Coronary artery (tissue), 2 donors: Measurements from ENCODE around the gene GJD3.

Experiments
- DNase-seq: peaks from one replicate; pipeline ENCODE4 v3.0.0-alpha.2; 2017; ENCODE audit warnings: low spot score
- H3K27ac ChIP-seq, 2 donors: fragments of 200-600 bp; sonication (generic); one replicate each; pipeline ENCODE4 v1.5.1; 2016 to 2019
- H3K4me3 ChIP-seq: fragments of 200-600 bp; sonication (generic); 2 replicates; pipeline ENCODE4 v1.5.1; 2016; ENCODE audit warnings: mild to moderate bottlenecking, moderate library complexity
- TF ChIP-seq, protein P1 (sequence below): fragments of 200-600 bp; sonication (generic); IDR thresholded peaks from one replicate; pipeline ENCODE4 v1.5.1; 2019; ENCODE audit warnings: antibody characterized with exemption

Gene GJD3

DNA sequence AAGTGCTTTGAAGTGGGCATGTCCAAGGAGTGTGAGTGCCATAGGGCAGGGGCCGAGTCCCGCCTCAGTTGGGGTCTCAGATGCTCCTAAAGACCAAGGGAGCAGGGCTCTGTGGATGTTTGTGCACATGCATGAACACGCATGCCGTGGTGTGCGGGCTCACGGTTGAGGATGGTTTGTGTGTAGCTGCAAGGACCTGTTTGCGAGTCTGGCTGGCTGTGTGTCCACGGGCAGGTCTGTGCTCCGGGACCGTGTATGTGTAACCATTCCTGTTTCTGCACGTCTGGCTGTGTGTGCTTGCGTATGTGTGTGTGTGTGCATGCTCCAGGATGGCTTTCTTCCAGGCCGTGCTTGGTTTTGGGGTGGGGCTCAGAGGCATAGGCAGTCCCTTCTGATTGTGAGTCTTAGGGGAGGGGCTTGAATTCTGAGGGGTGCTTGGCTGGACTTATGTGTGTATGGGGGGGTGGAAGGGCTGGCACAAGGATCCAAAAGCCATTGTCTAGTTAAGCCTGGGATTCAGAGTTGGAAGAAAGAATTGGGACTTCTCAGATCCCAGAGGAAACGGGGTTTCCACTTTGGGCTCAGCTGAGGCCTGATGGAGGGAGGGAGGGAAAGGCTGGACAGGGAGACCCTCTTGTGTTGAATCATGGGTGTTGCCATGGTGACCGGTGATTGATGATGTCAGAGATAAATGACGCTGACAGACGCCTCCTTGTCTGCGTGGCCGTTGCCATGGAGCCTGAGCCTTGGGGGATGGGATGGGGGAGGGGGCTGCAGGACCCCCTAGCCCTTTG lies 14.4 kb downstream of the GJD3 start:
- peak overlapping the region in 1 of 2 donors; percentile 97 for H3K27ac ChIP-seq
- H3K4me3 ChIP-seq: peak overlapping the region; percentile 32
- TF ChIP-seq, protein P1, sequence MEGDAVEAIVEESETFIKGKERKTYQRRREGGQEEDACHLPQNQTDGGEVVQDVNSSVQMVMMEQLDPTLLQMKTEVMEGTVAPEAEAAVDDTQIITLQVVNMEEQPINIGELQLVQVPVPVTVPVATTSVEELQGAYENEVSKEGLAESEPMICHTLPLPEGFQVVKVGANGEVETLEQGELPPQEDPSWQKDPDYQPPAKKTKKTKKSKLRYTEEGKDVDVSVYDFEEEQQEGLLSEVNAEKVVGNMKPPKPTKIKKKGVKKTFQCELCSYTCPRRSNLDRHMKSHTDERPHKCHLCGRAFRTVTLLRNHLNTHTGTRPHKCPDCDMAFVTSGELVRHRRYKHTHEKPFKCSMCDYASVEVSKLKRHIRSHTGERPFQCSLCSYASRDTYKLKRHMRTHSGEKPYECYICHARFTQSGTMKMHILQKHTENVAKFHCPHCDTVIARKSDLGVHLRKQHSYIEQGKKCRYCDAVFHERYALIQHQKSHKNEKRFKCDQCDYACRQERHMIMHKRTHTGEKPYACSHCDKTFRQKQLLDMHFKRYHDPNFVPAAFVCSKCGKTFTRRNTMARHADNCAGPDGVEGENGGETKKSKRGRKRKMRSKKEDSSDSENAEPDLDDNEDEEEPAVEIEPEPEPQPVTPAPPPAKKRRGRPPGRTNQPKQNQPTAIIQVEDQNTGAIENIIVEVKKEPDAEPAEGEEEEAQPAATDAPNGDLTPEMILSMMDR: no peak
- DNase-seq: peak; percentile 78

DNA sequence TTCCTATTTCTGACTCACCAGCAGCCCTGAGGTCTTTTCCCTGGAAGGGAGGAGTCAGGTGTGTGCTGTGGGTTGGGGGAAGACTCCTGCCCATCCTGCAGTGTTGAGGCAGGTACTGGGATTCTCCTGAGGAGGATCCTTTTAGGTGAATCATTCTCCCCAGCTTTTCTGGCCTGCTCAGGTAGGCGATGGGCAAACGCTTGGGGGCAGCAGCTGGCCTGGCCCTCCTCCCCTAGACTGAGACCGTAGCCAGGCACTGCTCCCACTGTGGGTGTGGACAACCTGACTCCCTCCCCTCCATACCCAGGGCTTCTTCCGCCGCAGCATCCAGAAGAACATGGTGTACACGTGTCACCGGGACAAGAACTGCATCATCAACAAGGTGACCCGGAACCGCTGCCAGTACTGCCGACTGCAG lies 15.1 kb downstream of the GJD3 start:
- H3K4me3 ChIP-seq: peak overlapping the region; percentile 32
- TF ChIP-seq, protein P1: no peak
- no peak for DNase-seq
- peak overlapping the region in 1 of 2 donors; percentile 97 for H3K27ac ChIP-seq

DNA sequence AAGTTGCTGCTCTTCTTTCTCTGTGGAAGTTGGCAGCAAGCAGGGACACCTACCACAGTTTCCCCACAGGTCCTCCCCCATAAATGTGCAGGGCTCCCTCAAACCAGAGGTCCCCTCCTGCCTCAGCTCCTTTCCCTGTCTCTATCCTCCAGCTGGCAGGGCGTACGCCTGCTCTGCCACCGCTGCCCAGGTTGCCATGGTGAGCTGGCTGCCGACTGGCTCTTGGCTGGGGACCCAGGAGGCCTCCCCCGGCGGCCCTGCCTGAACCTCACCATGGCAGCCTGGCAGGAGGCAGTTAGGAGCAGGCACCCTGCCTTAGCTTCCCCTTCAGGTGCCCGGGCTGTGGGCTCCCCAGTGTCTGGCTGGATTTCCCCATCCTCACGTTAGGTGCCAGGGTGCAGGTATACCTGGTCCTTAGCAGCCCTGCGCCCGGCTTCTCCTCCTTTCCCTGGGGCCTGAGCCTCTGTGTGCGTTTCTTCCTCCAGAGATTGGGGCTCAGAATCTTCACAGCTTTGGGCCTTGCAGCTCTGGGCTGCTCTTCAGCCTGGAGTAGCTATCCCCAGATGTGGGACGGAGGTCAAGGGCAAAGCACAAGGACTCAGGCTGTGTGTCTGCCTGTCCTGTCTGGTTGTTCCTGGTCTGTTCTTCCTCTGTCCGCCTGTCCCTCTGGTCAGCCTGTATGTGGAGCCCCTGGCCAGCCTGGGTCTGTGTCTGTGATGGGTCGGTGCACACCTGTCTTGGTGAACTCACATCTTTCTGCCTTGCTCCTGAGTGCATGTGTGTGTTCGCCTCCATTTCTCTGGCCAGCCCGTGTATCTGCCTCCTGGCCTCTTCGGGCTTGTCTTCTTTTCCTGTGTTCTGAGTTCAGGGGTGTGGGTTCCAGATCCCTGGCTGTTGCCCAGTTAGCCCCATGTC lies 15.7 kb downstream of the GJD3 start:
- Histone ChIP-seq H3K4me3 (peak overlapping the region; percentile 98), H3K27ac (peak overlapping the region; percentile 38 to 97)
- no peak for DNase-seq
- TF ChIP-seq, protein P1: no peak

DNA sequence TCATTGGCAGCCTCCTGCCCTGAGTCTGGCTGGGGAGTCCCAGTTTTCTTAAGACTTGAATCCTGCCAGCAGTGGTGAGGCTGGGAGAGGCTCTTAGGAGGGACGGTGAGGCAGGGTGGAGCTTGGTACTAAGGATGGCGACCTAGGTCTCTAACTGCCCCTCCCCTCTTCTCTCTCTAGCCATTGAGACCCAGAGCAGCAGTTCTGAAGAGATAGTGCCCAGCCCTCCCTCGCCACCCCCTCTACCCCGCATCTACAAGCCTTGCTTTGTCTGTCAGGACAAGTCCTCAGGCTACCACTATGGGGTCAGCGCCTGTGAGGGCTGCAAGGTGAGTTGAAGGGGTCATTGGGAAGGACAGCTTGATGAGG lies 16.4 kb downstream of the GJD3 start:
- Histone ChIP-seq H3K27ac (peak overlapping the region; percentile 38 to 97), H3K4me3 (peak overlapping the region; percentile 98)
- DNase-seq: no peak
- TF ChIP-seq, protein P1: no peak

DNA sequence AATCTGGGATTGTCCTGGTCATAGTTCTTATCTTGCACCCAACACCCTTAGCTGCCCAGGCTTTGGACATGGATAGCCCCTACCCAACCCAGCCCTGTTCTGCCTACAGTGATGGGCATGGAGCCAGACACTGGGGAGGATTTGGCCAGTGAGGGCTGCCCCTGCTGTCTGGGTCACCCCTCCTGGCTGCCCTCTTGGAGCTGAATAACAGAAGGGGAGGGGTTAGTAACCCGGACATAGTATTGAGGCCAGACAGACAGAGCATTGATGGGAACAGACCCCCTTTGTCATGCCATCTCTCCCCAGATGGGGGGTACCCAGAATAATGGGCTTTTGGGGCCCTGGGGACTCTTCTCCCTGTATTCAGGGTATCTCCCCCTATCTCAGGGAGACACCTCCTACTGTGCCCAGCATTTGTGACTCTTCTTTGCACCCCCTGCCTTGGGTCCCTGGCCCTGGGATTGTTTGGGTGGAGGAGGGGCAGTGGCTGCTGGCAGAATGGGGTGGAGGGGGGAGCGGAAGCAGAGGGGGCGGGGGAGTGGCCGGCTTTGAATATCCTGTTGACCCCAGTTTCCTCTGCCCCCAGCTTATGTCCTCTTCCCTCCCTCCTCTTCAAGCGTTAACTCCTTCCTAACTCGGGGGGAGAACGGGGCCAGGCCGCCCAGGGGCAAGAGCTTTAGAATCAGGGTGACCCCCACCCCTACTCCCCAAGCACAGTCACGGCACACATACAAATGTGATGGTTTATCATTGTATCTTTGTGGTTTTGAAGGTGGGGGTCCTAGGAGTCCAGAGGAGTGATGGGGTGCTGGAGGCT lies 17.0 kb downstream of the GJD3 start:
- TF ChIP-seq, protein P1: no peak
- Histone ChIP-seq H3K4me3 (peak overlapping the region; percentile 98), H3K27ac (peak overlapping the region; percentile 38 to 97)
- no peak for DNase-seq

DNA sequence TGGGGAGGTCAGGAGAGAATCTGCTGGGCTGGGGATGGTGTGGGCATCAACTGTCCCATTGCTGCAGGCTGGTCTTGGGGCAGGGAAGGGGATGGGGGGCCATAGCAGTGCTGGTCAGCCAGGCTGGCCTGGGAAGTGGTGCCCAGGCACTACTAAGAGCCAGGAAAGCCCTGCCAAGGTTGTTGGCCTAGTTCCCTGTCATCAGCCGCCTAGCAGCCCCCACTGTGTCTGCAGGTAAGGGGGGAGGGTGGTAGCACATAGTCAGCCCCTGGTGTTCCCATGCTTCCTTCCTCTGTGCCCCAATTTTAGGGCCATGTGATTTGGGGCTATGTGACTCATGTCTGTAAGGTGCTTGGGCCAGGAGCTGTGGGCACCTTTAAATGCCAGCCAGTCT lies 17.8 kb downstream of the GJD3 start:
- peak overlapping the region; percentile 98 for H3K4me3 ChIP-seq
- no peak for DNase-seq
- TF ChIP-seq, protein P1: no peak
- H3K27ac ChIP-seq: peak overlapping the region; percentile 97 to 98
